ENCODE measurements around the gene OBSCN.

Gene OBSCN

GRCh38 chr1:228291906-228292608 is 84.2 kb downstream of the OBSCN start:
- Mint-ChIP-seq H3K4me1 (ENCODE audit: low read depth) (peaks cover 3% of the 10 kb centered on the region), H3K9me3 (peaks cover 2% of the 10 kb centered on the region), H3K27me3 (ENCODE audit: low read depth) (no peaks in the 10 kb centered on the region), H3K36me3 (ENCODE audit: low read depth) (peaks cover 3% of the 10 kb centered on the region), H3K27ac (no peak overlapping the region), H3K4me3 (no peak overlapping the region)

GRCh38 chr1:228292609-228292911 is 84.7 kb downstream of the OBSCN start:
- peaks cover 3% of the 10 kb centered on the region for H3K36me3 Mint-ChIP-seq (ENCODE audit: low read depth)
- H3K27ac Mint-ChIP-seq: no peak overlapping the region
- H3K4me1 Mint-ChIP-seq (ENCODE audit: low read depth): peaks cover 3% of the 10 kb centered on the region
- H3K9me3 Mint-ChIP-seq: peaks cover 7% of the 10 kb centered on the region
- H3K4me3 Mint-ChIP-seq: no peak overlapping the region
- no peaks in the 10 kb centered on the region for H3K27me3 Mint-ChIP-seq (ENCODE audit: low read depth)

- Mint-ChIP-seq H3K4me1 (ENCODE audit: low read depth) (peaks cover 3% of the 10 kb centered on the region), H3K4me3 (no peak overlapping the region), H3K27me3 (ENCODE audit: low read depth) (no peaks in the 10 kb centered on the region), H3K9me3 (peaks cover 11% of the 10 kb centered on the region), H3K36me3 (ENCODE audit: low read depth) (peaks cover 3% of the 10 kb centered on the region), H3K27ac (no peak overlapping the region)
Observed at GRCh38 chr1:228293393-228293792, 85.5 kb downstream of the OBSCN start.

GRCh38 chr1:228293816-228294500 is 86.1 kb downstream of the OBSCN start:
- Mint-ChIP-seq H3K4me1 (ENCODE audit: low read depth) (peaks cover 2% of the 10 kb centered on the region), H3K36me3 (ENCODE audit: low read depth) (peaks cover 3% of the 10 kb centered on the region), H3K27ac (no peak overlapping the region)

GRCh38 chr1:228294717-228295116 is 86.9 kb downstream of the OBSCN start:
- Mint-ChIP-seq H3K4me3 (no peak overlapping the region), H3K36me3 (ENCODE audit: low read depth) (peaks cover 3% of the 10 kb centered on the region), H3K27ac (no peak overlapping the region), H3K4me1 (ENCODE audit: low read depth) (no peaks in the 10 kb centered on the region), H3K27me3 (ENCODE audit: low read depth) (no peaks in the 10 kb centered on the region), H3K9me3 (peaks cover 18% of the 10 kb centered on the region)

More at GRCh38 chr1:228293816-228294500, 86.1 kb downstream of the OBSCN start:
- H3K27me3 Mint-ChIP-seq (ENCODE audit: low read depth): no peaks in the 10 kb centered on the region
- H3K4me3 Mint-ChIP-seq: no peak overlapping the region
- H3K9me3 Mint-ChIP-seq: peaks cover 16% of the 10 kb centered on the region

GRCh38 chr1:228295201-228295600 is 87.4 kb downstream of the OBSCN start:
- no peak overlapping the region for H3K4me3 Mint-ChIP-seq
- peaks cover 7% of the 10 kb centered on the region for H3K36me3 Mint-ChIP-seq (ENCODE audit: low read depth)
- peaks cover 23% of the 10 kb centered on the region for H3K9me3 Mint-ChIP-seq

GRCh38 chr1:228295981-228296380 is 88.1 kb downstream of the OBSCN start:
- H3K27me3 Mint-ChIP-seq (ENCODE audit: low read depth): no peaks in the 10 kb centered on the region
- H3K36me3 Mint-ChIP-seq (ENCODE audit: low read depth): peaks cover 7% of the 10 kb centered on the region
- no peak overlapping the region for H3K27ac Mint-ChIP-seq
- H3K9me3 Mint-ChIP-seq: peaks cover 23% of the 10 kb centered on the region
- H3K4me1 Mint-ChIP-seq (ENCODE audit: low read depth): no peaks in the 10 kb centered on the region
- no peak overlapping the region for H3K4me3 Mint-ChIP-seq

More at GRCh38 chr1:228295201-228295600, 87.4 kb downstream of the OBSCN start:
- no peaks in the 10 kb centered on the region for H3K4me1 Mint-ChIP-seq (ENCODE audit: low read depth)
- H3K27ac Mint-ChIP-seq: no peak overlapping the region
- no peaks in the 10 kb centered on the region for H3K27me3 Mint-ChIP-seq (ENCODE audit: low read depth)

GRCh38 chr1:228297242-228297641 is 89.4 kb downstream of the OBSCN start:
- no peaks in the 10 kb centered on the region for H3K27me3 Mint-ChIP-seq (ENCODE audit: low read depth)
- H3K9me3 Mint-ChIP-seq: peaks cover 33% of the 10 kb centered on the region
- H3K36me3 Mint-ChIP-seq (ENCODE audit: low read depth): peaks cover 7% of the 10 kb centered on the region
- H3K4me3 Mint-ChIP-seq: no peak overlapping the region
- H3K4me1 Mint-ChIP-seq (ENCODE audit: low read depth): no peaks in the 10 kb centered on the region
- no peak overlapping the region for H3K27ac Mint-ChIP-seq

- Mint-ChIP-seq H3K27ac (no peak overlapping the region), H3K27me3 (ENCODE audit: low read depth) (no peaks in the 10 kb centered on the region), H3K4me1 (ENCODE audit: low read depth) (no peaks in the 10 kb centered on the region), H3K4me3 (no peak overlapping the region), H3K9me3 (peaks cover 38% of the 10 kb centered on the region), H3K36me3 (ENCODE audit: low read depth) (peaks cover 12% of the 10 kb centered on the region)
Observed at GRCh38 chr1:228297822-228298221, 90.0 kb downstream of the OBSCN start.

- Mint-ChIP-seq H3K4me1 (ENCODE audit: low read depth) (no peaks in the 10 kb centered on the region), H3K27ac (no peak overlapping the region), H3K27me3 (ENCODE audit: low read depth) (no peaks in the 10 kb centered on the region), H3K36me3 (ENCODE audit: low read depth) (peaks cover 13% of the 10 kb centered on the region), H3K4me3 (no peak overlapping the region), H3K9me3 (peaks cover 45% of the 10 kb centered on the region)
Observed at GRCh38 chr1:228298471-228298870, 90.6 kb downstream of the OBSCN start.

GRCh38 chr1:228299211-228299610 is 91.4 kb downstream of the OBSCN start:
- Mint-ChIP-seq H3K27me3 (ENCODE audit: low read depth) (no peaks in the 10 kb centered on the region), H3K4me3 (no peak overlapping the region), H3K4me1 (ENCODE audit: low read depth) (no peaks in the 10 kb centered on the region), H3K9me3 (peaks cover 51% of the 10 kb centered on the region), H3K27ac (no peak overlapping the region), H3K36me3 (ENCODE audit: low read depth) (peaks cover 16% of the 10 kb centered on the region)

- Mint-ChIP-seq H3K9me3 (peaks cover 56% of the 10 kb centered on the region), H3K27me3 (ENCODE audit: low read depth) (no peaks in the 10 kb centered on the region), H3K27ac (no peak overlapping the region), H3K4me1 (ENCODE audit: low read depth) (no peaks in the 10 kb centered on the region), H3K4me3 (no peak overlapping the region), H3K36me3 (ENCODE audit: low read depth) (peaks cover 18% of the 10 kb centered on the region)
Observed at GRCh38 chr1:228299901-228300300, 92.1 kb downstream of the OBSCN start.

- H3K36me3 Mint-ChIP-seq (ENCODE audit: low read depth): peaks cover 15% of the 10 kb centered on the region
- H3K9me3 Mint-ChIP-seq: peaks cover 54% of the 10 kb centered on the region
- H3K4me1 Mint-ChIP-seq (ENCODE audit: low read depth): no peaks in the 10 kb centered on the region
- no peak overlapping the region for H3K4me3 Mint-ChIP-seq
- no peaks in the 10 kb centered on the region for H3K27me3 Mint-ChIP-seq (ENCODE audit: low read depth)
- no peak overlapping the region for H3K27ac Mint-ChIP-seq
Observed at GRCh38 chr1:228302086-228302485, 94.2 kb downstream of the OBSCN start.

GRCh38 chr1:228303596-228303995 is 95.8 kb downstream of the OBSCN start:
- H3K27ac Mint-ChIP-seq: no peak overlapping the region
- H3K36me3 Mint-ChIP-seq (ENCODE audit: low read depth): peaks cover 15% of the 10 kb centered on the region
- H3K4me1 Mint-ChIP-seq (ENCODE audit: low read depth): no peaks in the 10 kb centered on the region
- H3K27me3 Mint-ChIP-seq (ENCODE audit: low read depth): no peaks in the 10 kb centered on the region
- H3K9me3 Mint-ChIP-seq: peaks cover 44% of the 10 kb centered on the region
- no peak overlapping the region for H3K4me3 Mint-ChIP-seq

GRCh38 chr1:228304225-228304624 is 96.4 kb downstream of the OBSCN start:
- H3K36me3 Mint-ChIP-seq (ENCODE audit: low read depth): peaks cover 15% of the 10 kb centered on the region
- no peak overlapping the region for H3K4me3 Mint-ChIP-seq
- H3K9me3 Mint-ChIP-seq: peaks cover 39% of the 10 kb centered on the region
- no peaks in the 10 kb centered on the region for H3K4me1 Mint-ChIP-seq (ENCODE audit: low read depth)
- H3K27ac Mint-ChIP-seq: no peak overlapping the region
- no peaks in the 10 kb centered on the region for H3K27me3 Mint-ChIP-seq (ENCODE audit: low read depth)
